GM12892 (cell line): ENCODE data around the gene GPR107.
"Not testable (repeated sequence)": the region's sequence is repeated elsewhere in the genome, so short reads cannot be mapped to it uniquely, and the experiment has no call there.

Source experiments
- POLR2A ChIP-seq: IDR thresholded peaks from 2 replicates; pipeline ENCODE4 v1.6.1; 2011; ENCODE audit warnings: low read depth, low read length, control low read depth
- POLR2AphosphoS5 ChIP-seq: IDR thresholded peaks from 2 replicates; pipeline ENCODE4 v1.6.1; 2011; ENCODE audit warnings: low read depth, low read length, control low read depth

DNA sequence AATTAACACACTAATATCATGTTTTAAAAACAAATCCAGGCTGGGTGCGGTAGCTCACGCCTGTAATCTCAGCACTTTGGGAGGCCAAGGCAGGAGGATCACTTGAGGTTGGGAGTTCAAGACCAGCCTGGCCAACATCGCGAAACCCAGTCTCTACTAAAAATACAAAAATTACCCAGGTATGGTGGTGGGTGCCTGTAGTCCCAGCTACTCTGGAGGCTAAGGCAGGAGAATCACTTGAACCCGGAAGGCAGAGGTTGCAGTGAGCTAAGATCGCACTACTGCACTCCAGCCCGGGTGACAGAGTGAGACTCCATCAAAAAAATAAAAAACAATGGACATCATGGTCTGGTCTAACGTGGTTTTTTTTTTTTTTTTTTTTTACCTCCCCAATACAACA is 36.2 kb upstream of the GPR107 start:
- 0 out of 2 replicates have a peak, but pooled peaks have one; percentile 45 for TF ChIP-seq POLR2AphosphoS5
- TF ChIP-seq POLR2A, result not testable (repeated sequence)
